Mucosa of rectum (tissue), 2 donors: ENCODE data around the gene AADACL3.

ENCODE experiments used
- H3K27ac ChIP-seq, 2 donors: one replicate each; pipeline ENCODE4 v1.7.0; 2013; ENCODE audit warnings: inconsistent platforms in 2 of 2, low read depth in 2 of 2, low read length in 2 of 2
- H3K27me3 ChIP-seq, 2 donors: one replicate each; pipeline ENCODE4 v1.7.0; 2013; ENCODE audit warnings: low read length in 2 of 2; ENCODE audit not compliant: control insufficient read depth in 2 of 2, insufficient read depth in 2 of 2
- H3K36me3 ChIP-seq, 2 donors: one replicate each; pipeline ENCODE4 v1.7.0; 2013; ENCODE audit warnings: low read length in 2 of 2; ENCODE audit not compliant: control insufficient read depth in 2 of 2, insufficient read depth in 2 of 2
- H3K4me1 ChIP-seq, 2 donors: one replicate each; pipeline ENCODE4 v1.7.0; 2013; ENCODE audit warnings: low read length in 2 of 2, mild to moderate bottlenecking in 1 of 2; ENCODE audit not compliant: control insufficient read depth in 2 of 2, insufficient read depth in 2 of 2
- H3K4me3 ChIP-seq, 2 donors: one replicate each; pipeline ENCODE4 v1.7.0; 2013; ENCODE audit warnings: low read length in 2 of 2
- H3K9ac ChIP-seq, 2 donors: one replicate each; pipeline ENCODE4 v1.7.0; 2013; ENCODE audit warnings: low read length in 2 of 2, low read depth in 1 of 2, mild to moderate bottlenecking in 1 of 2
- H3K9me3 ChIP-seq, 2 donors: one replicate each; pipeline ENCODE4 v1.7.0; 2013; ENCODE audit warnings: low read length in 2 of 2; ENCODE audit not compliant: control insufficient read depth in 2 of 2
- donor health status: healthy.
- donor health status: Normal muscosa, but diverticular disease.

AADACL3 gene

GRCh38 chr1:12696658-12697057 lies 19.3 kb upstream of the AADACL3 start:
- no peak overlapping the region for H3K27ac ChIP-seq
- H3K9ac ChIP-seq, result no peak overlapping the region
- H3K27me3 ChIP-seq, result peaks cover 0 to 3% of the 10 kb centered on the region in 2 donors
- H3K36me3 ChIP-seq, result no peaks in the 10 kb centered on the region
- H3K9me3 ChIP-seq, result no peaks in the 10 kb centered on the region
- H3K4me3 ChIP-seq, result no peak overlapping the region
- H3K4me1 ChIP-seq, result no peaks in the 10 kb centered on the region

DNA sequence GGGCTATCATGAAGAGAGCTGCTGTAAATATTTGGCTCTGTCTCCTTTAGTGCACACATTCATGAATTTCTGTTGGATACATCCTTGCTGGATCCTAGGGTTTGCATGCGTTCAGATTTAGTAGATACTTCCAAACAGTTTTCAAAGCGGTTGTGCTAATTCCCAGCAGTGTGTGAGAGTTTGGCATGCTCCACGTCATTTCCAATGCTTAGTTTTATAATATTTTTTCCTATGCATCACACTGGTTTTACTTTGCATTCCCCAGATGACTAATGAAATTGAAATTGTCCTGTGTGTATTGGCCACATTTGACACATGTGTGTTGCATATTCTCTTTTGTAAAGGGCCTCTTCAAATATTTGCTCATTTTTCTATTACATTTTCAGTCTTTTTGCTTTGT lies 18.5 kb upstream of the AADACL3 start:
- peaks cover 0 to 3% of the 10 kb centered on the region in 2 donors for H3K27me3 ChIP-seq
- no peaks in the 10 kb centered on the region for H3K4me1 ChIP-seq
- H3K4me3 ChIP-seq, result no peak overlapping the region
- no peak overlapping the region for H3K9ac ChIP-seq
- no peaks in the 10 kb centered on the region for H3K36me3 ChIP-seq
- no peaks in the 10 kb centered on the region for H3K9me3 ChIP-seq
- H3K27ac ChIP-seq, result no peak overlapping the region

DNA sequence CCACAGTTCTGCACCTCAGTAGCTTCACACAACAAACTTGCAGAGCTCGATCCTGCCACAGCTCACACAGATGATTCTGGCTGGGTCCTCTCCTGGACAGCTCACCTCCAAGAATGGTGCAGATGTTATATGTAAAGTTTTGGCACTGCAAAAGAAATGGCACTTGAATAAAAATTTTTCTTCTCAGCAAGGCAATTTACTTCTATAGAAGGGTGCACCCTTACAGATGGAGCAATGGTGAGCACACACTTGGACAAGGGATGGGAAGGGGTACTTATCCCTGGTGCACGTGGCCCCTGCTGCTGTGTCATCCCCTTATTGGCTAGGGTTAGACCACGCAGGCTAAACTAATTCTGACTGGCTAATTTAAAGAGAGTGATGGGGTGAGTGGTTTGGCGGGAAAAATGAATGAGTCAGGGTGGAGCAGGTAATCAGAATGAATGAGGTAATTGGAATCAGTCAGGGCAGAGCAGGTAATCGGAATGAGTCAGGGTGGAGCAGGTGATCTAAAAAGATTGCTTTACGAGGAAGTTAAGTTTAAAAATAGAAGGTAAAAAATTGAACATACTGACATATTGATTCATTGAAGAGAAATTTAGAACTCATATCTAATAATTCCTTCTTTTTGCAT lies 12.0 kb upstream of the AADACL3 start:
- Histone ChIP-seq H3K4me1 (no peaks in the 10 kb centered on the region), H3K9ac (no peak overlapping the region), H3K9me3 (peaks cover 0 to 9% of the 10 kb centered on the region in 2 donors), H3K27me3 (peaks cover 0 to 3% of the 10 kb centered on the region in 2 donors), H3K27ac (no peak overlapping the region), H3K4me3 (no peak overlapping the region), H3K36me3 (no peaks in the 10 kb centered on the region)

DNA sequence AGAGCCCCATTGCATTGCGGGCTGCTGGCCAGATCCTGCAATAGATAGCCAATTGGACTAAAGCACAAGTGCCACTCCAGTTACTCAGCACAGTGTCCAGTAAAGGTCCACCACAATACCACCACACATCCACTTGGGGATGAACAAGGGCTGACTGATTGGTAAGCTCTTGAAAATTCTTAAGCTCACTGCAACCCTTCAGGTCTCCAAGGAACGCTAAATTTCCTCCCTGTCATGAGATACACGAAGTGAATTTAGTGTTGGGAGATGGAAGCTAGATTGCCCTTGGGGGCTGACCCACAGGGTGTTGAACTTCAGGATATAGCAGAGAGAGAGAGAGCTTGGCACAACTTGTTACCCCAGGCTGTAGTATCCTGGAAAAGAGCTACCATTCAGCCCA lies 9.8 kb upstream of the AADACL3 start:
- Histone ChIP-seq H3K36me3 (no peaks in the 10 kb centered on the region), H3K27ac (no peak overlapping the region), H3K4me1 (no peaks in the 10 kb centered on the region), H3K4me3 (no peak overlapping the region), H3K9me3 (peaks cover 0 to 9% of the 10 kb centered on the region in 2 donors), H3K9ac (no peak overlapping the region), H3K27me3 (no peaks in the 10 kb centered on the region)

- H3K27me3 ChIP-seq, result no peaks in the 10 kb centered on the region
- no peaks in the 10 kb centered on the region for H3K36me3 ChIP-seq
- no peak overlapping the region for H3K9ac ChIP-seq
- peaks cover 0 to 3% of the 10 kb centered on the region in 2 donors for H3K9me3 ChIP-seq
- H3K27ac ChIP-seq, result no peak overlapping the region
- H3K4me1 ChIP-seq, result no peaks in the 10 kb centered on the region
- no peak overlapping the region for H3K4me3 ChIP-seq
These were observed 7.4 kb upstream of the AADACL3 start for GRCh38 chr1:12708396-12709090.

DNA sequence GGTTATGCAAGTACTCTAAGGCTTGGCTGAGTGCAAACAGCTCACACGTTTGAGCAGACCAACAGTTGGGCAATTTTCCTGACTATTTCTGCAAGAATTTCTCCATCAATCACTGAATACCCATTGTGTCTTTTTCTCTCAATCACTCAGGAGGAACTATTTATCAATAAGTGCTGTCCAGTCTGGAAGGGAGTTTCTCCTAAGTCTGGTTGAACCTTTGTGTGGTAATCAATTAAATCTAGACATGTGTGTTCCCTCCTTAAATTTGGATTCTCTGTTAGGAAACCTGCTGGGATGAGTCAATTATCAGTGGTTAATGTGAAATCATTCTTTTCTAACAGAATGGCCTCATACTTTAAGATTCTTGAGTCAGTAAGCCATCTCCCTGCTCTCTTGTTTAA lies 6.8 kb upstream of the AADACL3 start:
- H3K36me3 ChIP-seq, result no peaks in the 10 kb centered on the region
- H3K27ac ChIP-seq, result no peak overlapping the region
- no peaks in the 10 kb centered on the region for H3K27me3 ChIP-seq
- no peak overlapping the region for H3K9ac ChIP-seq
- H3K9me3 ChIP-seq, result no peaks in the 10 kb centered on the region
- no peaks in the 10 kb centered on the region for H3K4me1 ChIP-seq
- no peak overlapping the region for H3K4me3 ChIP-seq

GRCh38 chr1:12709696-12710095 lies 6.2 kb upstream of the AADACL3 start:
- H3K4me3 ChIP-seq, result no peak overlapping the region
- no peaks in the 10 kb centered on the region for H3K36me3 ChIP-seq
- no peaks in the 10 kb centered on the region for H3K9me3 ChIP-seq
- H3K27me3 ChIP-seq, result no peaks in the 10 kb centered on the region
- H3K27ac ChIP-seq, result no peak overlapping the region
- H3K4me1 ChIP-seq, result no peaks in the 10 kb centered on the region
- no peak overlapping the region for H3K9ac ChIP-seq

GRCh38 chr1:12711536-12711935 lies 4.4 kb upstream of the AADACL3 start:
- H3K27me3 ChIP-seq, result no peaks in the 10 kb centered on the region
- H3K27ac ChIP-seq, result no peak overlapping the region
- H3K9me3 ChIP-seq, result no peaks in the 10 kb centered on the region
- H3K4me3 ChIP-seq, result no peak overlapping the region
- no peaks in the 10 kb centered on the region for H3K4me1 ChIP-seq
- no peaks in the 10 kb centered on the region for H3K36me3 ChIP-seq
- no peak overlapping the region for H3K9ac ChIP-seq

DNA sequence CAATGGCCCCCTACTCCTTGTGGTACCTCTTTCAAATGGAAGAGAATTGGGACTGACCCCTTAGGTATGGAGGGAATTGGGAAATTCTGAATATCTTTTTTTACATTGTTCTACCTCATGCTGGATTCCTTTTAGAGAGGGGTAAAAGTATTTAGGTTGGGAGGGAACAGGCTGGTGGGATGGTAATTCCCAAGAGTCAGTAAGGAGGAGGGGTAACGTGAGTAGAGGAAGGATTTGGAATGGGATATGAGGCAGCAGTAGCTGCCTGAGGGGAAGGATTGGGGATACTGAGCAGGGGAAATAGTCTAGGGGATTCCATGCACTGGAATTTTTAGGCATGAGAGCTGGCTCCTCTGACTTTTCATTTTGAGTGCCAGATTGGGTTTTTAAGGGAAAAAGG lies 3.8 kb upstream of the AADACL3 start:
- H3K27ac ChIP-seq, result no peak overlapping the region
- H3K9me3 ChIP-seq, result no peaks in the 10 kb centered on the region
- no peaks in the 10 kb centered on the region for H3K27me3 ChIP-seq
- H3K36me3 ChIP-seq, result no peaks in the 10 kb centered on the region
- no peaks in the 10 kb centered on the region for H3K4me1 ChIP-seq
- H3K4me3 ChIP-seq, result no peak overlapping the region
- no peak overlapping the region for H3K9ac ChIP-seq

DNA sequence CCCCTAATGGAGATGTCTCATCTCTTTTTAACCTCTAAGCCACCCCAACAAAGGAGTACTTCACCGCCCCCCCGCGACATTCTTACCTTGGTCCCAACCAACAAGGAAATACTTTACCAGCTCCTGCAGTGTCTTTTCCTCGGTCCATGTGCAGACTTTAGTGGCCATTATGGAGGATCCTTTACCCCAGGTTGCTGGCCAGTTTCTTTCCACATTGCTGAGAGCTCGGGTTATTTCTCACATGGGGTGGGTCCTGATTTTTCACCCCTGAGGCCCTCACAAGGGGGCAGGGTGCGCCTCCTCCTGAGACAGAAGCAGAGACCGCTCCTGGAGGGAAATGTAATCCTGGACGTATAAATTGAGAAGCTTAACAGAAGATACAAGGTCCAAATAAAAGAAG lies 3.0 kb upstream of the AADACL3 start:
- Histone ChIP-seq H3K4me3 (no peak overlapping the region), H3K27ac (no peak overlapping the region), H3K36me3 (no peaks in the 10 kb centered on the region), H3K4me1 (no peaks in the 10 kb centered on the region), H3K27me3 (no peaks in the 10 kb centered on the region), H3K9ac (no peak overlapping the region), H3K9me3 (no peaks in the 10 kb centered on the region)
